K562 (cell line): ENCODE measurements around the gene LIMD2. TPM values are rescaled to one million over a fixed set of nuclear protein-coding genes. Genes with fewer than 3 reads are reported as not detected.

Source experiments
- ATAC-seq: fragments of 200-7000 bp; cut with Tn5 transposase; 3 replicates; pipeline ENCODE4 v1.9.1; 2020; ENCODE audit warnings: moderate library complexity
- BruUV-seq: library from RNA; stranded (reverse); fragments of 400-500 nt; replicated peaks from 2 replicates; lab custom pipeline; 2021; lab: Mats Ljungman, UMichigan
- CTCF ChIA-PET: fragments of 300-600 bp; formaldehyde crosslinking; extraction: SDS; loops from one replicate; lab custom pipeline; 2021; ENCODE audit warnings: low intra/inter-chr PET ratio; lab: Yijun Ruan, JAX
- POLR2A ChIA-PET: fragments of 300-600, 350-650 bp; sonication (Branson Sonifier 250); formaldehyde crosslinking; extraction: SDS; loops from one replicate; lab custom pipeline; 2021; ENCODE audit warnings: antibody characterized with exemption, inconsistent platforms; lab: Yijun Ruan, JAX
- DNase-seq, 4 experiments: peaks; one replicate each; pipeline versions ENCODE4 v3.0.0 to v3.0.0-alpha.2; 2011 to 2018; ENCODE audit warnings: low spot score in 3 of 4, mixed read lengths in 3 of 4; ENCODE audit errors: extremely low read depth in 1 of 4
- FAIRE-seq: peaks from 2 replicates; lab custom pipeline; 2011; peaks lifted over from hg19 to GRCh38; lab: Jason Lieb, UNC
- H2AFZ ChIP-seq: 2 replicates; pipeline ENCODE4 v1.6.0; 2011; ENCODE audit warnings: low read depth, low read length, control low read depth, inconsistent platforms
- H3K27ac ChIP-seq: fragments of 200-600 bp; 3 replicates; pipeline ENCODE4 v1.8.0; 2011; ENCODE audit warnings: low read depth, mild to moderate bottlenecking, control low read depth, inconsistent platforms, low read length, moderate library complexity, mixed read lengths; ENCODE audit errors: extremely low read depth
- H3K27me3 ChIP-seq, 2 experiments: fragments of 300-600 bp in 1 of 2; 2 replicates in 1 of 2; 3 replicates in 1 of 2; pipeline versions ENCODE4 v1.6.0 to v1.8.0; 2011; ENCODE audit warnings: inconsistent platforms in 2 of 2, low read length in 2 of 2, mild to moderate bottlenecking in 1 of 2, mixed read lengths in 1 of 2, moderate library complexity in 1 of 2; ENCODE audit not compliant: control insufficient read depth in 2 of 2, insufficient read depth in 2 of 2
- H3K36me3 ChIP-seq: fragments of 300-600 bp; 3 replicates; pipeline ENCODE4 v1.8.0; 2011; ENCODE audit warnings: mild to moderate bottlenecking, low read length, inconsistent platforms; ENCODE audit not compliant: control insufficient read depth, insufficient read depth
- H3K4me1 ChIP-seq, 2 experiments: fragments of 200-600 bp in 1 of 2; replicated peaks in 1 of 2; 2 replicates in 1 of 2; 3 replicates in 1 of 2; pipeline versions ENCODE4 v1.5.1 to v1.8.0; 2011; ENCODE audit warnings: inconsistent platforms in 2 of 2, low read length in 2 of 2, mild to moderate bottlenecking in 1 of 2, mixed read lengths in 1 of 2, moderate library complexity in 1 of 2; ENCODE audit not compliant: control insufficient read depth in 2 of 2, insufficient read depth in 2 of 2
- H3K4me2 ChIP-seq: 2 replicates; pipeline ENCODE4 v1.6.1; 2011; ENCODE audit warnings: low read length, control low read depth, inconsistent platforms, mixed read lengths; ENCODE audit not compliant: insufficient read depth
- H3K4me3 ChIP-seq: fragments of 200-600 bp; sonication (generic), shearing (Covaris generic); 2 replicates; pipeline ENCODE4 v1.5.1; 2016; ENCODE audit warnings: control low read depth, inconsistent platforms
- H3K79me2 ChIP-seq: fragments of 200-600 bp; 3 replicates; pipeline ENCODE4 v1.8.0; 2011; ENCODE audit warnings: low read length, inconsistent platforms; ENCODE audit not compliant: control insufficient read depth, insufficient read depth
- H3K9ac ChIP-seq, 2 experiments: 2 replicates each; pipeline versions ENCODE4 v1.6.0 to v1.6.1; 2011; ENCODE audit warnings: low read depth in 2 of 2, low read length in 2 of 2, control low read depth in 1 of 2, inconsistent platforms in 1 of 2, mild to moderate bottlenecking in 1 of 2, mixed read lengths in 1 of 2; ENCODE audit not compliant: insufficient read depth in 1 of 2
- H3K9me1 ChIP-seq: one replicate; pipeline ENCODE4 v1.6.0; 2011; ENCODE audit warnings: inconsistent platforms, mild to moderate bottlenecking, low read length, moderate library complexity; ENCODE audit not compliant: control insufficient read depth, insufficient read depth
- H3K9me3 ChIP-seq: replicated peaks from 2 replicates; pipeline ENCODE4 v1.5.1; 2011; ENCODE audit warnings: low read depth, low read length, inconsistent platforms; ENCODE audit not compliant: control insufficient read depth, insufficient read depth
- H4K20me1 ChIP-seq: replicated peaks from 2 replicates; pipeline ENCODE4 v1.6.1; 2011; ENCODE audit warnings: low read length, inconsistent platforms, mixed read lengths; ENCODE audit not compliant: control insufficient read depth, insufficient read depth
- C11orf30 ChIP-seq: fragments of 450-650 bp; IDR thresholded peaks from 2 replicates; pipeline ENCODE4 v1.6.1; 2016; ENCODE audit warnings: low read depth, mild to moderate bottlenecking
- CBX3 ChIP-seq, 2 experiments: IDR thresholded peaks; 1 replicate in 1 of 2; 2 replicates in 1 of 2; pipeline ENCODE4 v1.6.1; 2012; ENCODE audit warnings: inconsistent platforms in 2 of 2, low read length in 2 of 2, borderline replicate concordance in 1 of 2, control low read depth in 1 of 2
- SMARCC2 ChIP-seq: fragments of 450-650 bp; IDR thresholded peaks from 2 replicates; pipeline ENCODE4 v1.6.1; 2017; ENCODE audit warnings: antibody characterized with exemption, moderate library complexity, mild to moderate bottlenecking, low read depth
- ZNF668 ChIP-seq: fragments of 250-450 bp; sonication (Bioruptor Pico); IDR thresholded peaks from 2 replicates; pipeline ENCODE4 v1.8.0; 2022; ENCODE audit warnings: mild to moderate bottlenecking, inconsistent platforms
- WGBS: fragments of 100-300 bp; shearing (Covaris generic); methylation state at CpG from one replicate; pipeline ENCODE4 v1.1.6; 2016; ENCODE audit warnings: low coverage, mixed read lengths; ENCODE audit not compliant: insufficient coverage; ENCODE audit errors: missing lambda C conversion rate; 5-methylcytosine and 5-hydroxymethylcytosine counted together
- in situ Hi-C: fragments of 300-500 bp; cut with MboI; formaldehyde crosslinking; loops from 4 replicates; pipeline ENCODE4 v1.15.0; 2018; ENCODE audit warnings: inconsistent platforms, mixed read lengths
- intact Hi-C: fragments of 100-400 bp; cut with micrococcal nuclease; formaldehyde crosslinking; loops from 2 replicates; pipeline ENCODE4 v1.14.2; 2022
- polyA plus RNA-seq, 8 experiments: library from polyadenylated mRNA; depleted of rRNA in 4 of 8; stranded (reverse) in 5 of 8; unstranded in 3 of 8; fragments of >200 nt; fragmentation: Nextera tagmentation in 2 of 8; fragmentation: Illumina TruSeq in 1 of 8; extraction: Ambion mirVana in 2 of 8; extraction: Trizol in 1 of 8; gene quantifications; 2 replicates each; pipeline versions ENCODE4 v1.2.1 to v1.2.3, GENCODE V29; 2011 to 2014; ENCODE audit warnings: inconsistent platforms in 1 of 8, missing spikeins in 1 of 8
- total RNA-seq, 7 experiments: library from RNA; depleted of rRNA in 6 of 7; stranded (reverse); fragments of >200 nt in 6 of 7; fragmentation: Illumina TruSeq in 2 of 7; extraction: Trizol in 2 of 7; gene quantifications; 2 replicates each; pipeline versions ENCODE4 v1.2.1 to v1.2.3, GENCODE V29; 2011 to 2021; ENCODE audit warnings: low replicate concordance in 1 of 7
- TF ChIP-seq, protein P1 (sequence below): fragments of 250-450 bp; sonication (Bioruptor Pico); IDR thresholded peaks from 2 replicates; pipeline ENCODE4 v1.4.0; 2020
- TF ChIP-seq, protein P2 (sequence below), 3 experiments: fragments of 200-800 bp in 1 of 3; fragments of 250-450 bp in 1 of 3; fragments of 450-650 bp in 1 of 3; sonication (Bioruptor Pico) in 1 of 3; sonication (Bioruptor generic) in 1 of 3; formaldehyde crosslinking in 1 of 3; IDR thresholded peaks; 2 replicates each; pipeline versions ENCODE4 v1.6.1 to v1.8.0; 2016 to 2022; ENCODE audit warnings: mild to moderate bottlenecking in 2 of 3, missing genetic modification characterization in 2 of 3, missing compliant biosample characterization in 1 of 3, moderate library complexity in 1 of 3
- TF ChIP-seq, protein P3 (sequence below): fragments of 250-450 bp; sonication (Bioruptor Pico); IDR thresholded peaks from 2 replicates; pipeline ENCODE4 v1.5.0; 2022; ENCODE audit warnings: mild to moderate bottlenecking

The LIMD2 gene
- total and polyA plus RNA-seq, 9 of the 15 experiments (the other 6 are each of a cell fraction or from before 2014, with no cell fraction given) = 0.07 to 11.2 (median 2.8) TPM

DNA sequence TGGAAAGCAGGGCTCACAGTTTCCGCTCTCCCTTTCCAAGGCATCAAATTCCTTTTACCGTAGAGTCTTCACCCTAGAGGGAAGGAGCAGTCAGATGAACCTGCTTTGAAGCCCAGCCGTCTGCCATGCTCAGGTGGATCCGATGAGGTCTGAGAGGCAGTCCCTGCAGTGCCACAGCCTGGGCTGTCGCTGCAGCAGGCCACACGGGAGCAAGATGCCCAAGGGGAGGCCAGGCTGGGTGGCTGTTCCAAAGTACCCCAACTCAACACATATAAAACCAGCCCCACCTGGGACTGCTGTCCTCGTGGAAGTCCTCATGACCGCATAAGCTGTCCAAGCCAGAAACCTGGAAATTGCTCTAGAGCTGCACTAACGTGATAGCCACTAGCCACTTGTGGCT, 4.9 kb upstream of the LIMD2 start (continued):
- TF ChIP-seq, protein P1, sequence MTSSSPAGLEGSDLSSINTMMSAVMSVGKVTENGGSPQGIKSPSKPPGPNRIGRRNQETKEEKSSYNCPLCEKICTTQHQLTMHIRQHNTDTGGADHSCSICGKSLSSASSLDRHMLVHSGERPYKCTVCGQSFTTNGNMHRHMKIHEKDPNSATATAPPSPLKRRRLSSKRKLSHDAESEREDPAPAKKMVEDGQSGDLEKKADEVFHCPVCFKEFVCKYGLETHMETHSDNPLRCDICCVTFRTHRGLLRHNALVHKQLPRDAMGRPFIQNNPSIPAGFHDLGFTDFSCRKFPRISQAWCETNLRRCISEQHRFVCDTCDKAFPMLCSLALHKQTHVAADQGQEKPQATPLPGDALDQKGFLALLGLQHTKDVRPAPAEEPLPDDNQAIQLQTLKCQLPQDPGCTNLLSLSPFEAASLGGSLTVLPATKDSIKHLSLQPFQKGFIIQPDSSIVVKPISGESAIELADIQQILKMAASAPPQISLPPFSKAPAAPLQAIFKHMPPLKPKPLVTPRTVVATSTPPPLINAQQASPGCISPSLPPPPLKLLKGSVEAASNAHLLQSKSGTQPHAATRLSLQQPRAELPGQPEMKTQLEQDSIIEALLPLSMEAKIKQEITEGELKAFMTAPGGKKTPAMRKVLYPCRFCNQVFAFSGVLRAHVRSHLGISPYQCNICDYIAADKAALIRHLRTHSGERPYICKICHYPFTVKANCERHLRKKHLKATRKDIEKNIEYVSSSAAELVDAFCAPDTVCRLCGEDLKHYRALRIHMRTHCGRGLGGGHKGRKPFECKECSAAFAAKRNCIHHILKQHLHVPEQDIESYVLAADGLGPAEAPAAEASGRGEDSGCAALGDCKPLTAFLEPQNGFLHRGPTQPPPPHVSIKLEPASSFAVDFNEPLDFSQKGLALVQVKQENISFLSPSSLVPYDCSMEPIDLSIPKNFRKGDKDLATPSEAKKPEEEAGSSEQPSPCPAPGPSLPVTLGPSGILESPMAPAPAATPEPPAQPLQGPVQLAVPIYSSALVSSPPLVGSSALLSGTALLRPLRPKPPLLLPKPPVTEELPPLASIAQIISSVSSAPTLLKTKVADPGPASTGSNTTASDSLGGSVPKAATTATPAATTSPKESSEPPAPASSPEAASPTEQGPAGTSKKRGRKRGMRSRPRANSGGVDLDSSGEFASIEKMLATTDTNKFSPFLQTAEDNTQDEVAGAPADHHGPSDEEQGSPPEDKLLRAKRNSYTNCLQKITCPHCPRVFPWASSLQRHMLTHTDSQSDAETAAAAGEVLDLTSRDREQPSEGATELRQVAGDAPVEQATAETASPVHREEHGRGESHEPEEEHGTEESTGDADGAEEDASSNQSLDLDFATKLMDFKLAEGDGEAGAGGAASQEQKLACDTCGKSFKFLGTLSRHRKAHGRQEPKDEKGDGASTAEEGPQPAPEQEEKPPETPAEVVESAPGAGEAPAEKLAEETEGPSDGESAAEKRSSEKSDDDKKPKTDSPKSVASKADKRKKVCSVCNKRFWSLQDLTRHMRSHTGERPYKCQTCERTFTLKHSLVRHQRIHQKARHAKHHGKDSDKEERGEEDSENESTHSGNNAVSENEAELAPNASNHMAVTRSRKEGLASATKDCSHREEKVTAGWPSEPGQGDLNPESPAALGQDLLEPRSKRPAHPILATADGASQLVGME (CRISPR knock-in tag) = no peak

DNA sequence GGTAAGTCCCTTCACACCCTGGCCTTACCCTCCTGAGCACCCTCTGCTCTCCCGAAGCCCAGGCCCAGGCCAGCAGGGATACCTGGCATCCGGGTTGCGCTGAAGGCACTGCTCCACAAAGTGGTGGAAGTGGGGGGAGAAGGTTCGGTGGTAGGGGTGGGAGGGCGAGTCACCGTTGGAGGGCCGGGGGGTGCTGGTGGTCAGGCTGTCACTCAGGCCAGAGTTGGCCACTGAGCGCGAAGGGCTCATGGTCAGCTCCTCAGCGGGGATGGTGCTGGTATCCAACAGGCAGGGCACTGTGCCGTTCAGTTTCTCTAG, 4.3 kb upstream of the LIMD2 start:
- FAIRE-seq (no peak), ATAC-seq (no peak), DNase-seq (no peak)
- CTCF ChIA-PET = no interaction called here
- H3K9me1 ChIP-seq = no peaks in the 10 kb centered on the region
- peaks cover 0 to 23% of the 10 kb centered on the region in 2 experiments; a peak in 2 of 5 replicates for H3K4me1 ChIP-seq
- H3K36me3 ChIP-seq = peaks cover 14% of the 10 kb centered on the region; the same call in 1 of the 3 replicates
- no peaks in the 10 kb centered on the region for H3K9me3 ChIP-seq
- POLR2A ChIA-PET = interaction anchor here (0.6 kb wide), 1 partner anchor 252 kb away, joined by 3 read pairs; no protein-coding TSS in a partner anchor
- H3K4me2 ChIP-seq = no peak overlapping the region
- H3K4me3 ChIP-seq = no peak overlapping the region
- H3K9ac ChIP-seq = no peak overlapping the region; a peak in 2 of 4 replicates
- H3K27ac ChIP-seq = no peak overlapping the region
- intact Hi-C loops (no loop called here), in situ Hi-C loops (no loop called here)
- WGBS = 86% methylated on average over 10 of the region's 11 CpGs
- no peaks in the 10 kb centered on the region for H3K27me3 ChIP-seq
- no peaks in the 10 kb centered on the region for H4K20me1 ChIP-seq
- no peak overlapping the region for H2AFZ ChIP-seq
- no peaks in the 10 kb centered on the region for H3K79me2 ChIP-seq
- no TSS peak for BruUV-seq
- TF ChIP-seq SMARCC2 (no peak), C11orf30 (no peak), ZNF668 (CRISPR knock-in tag) (no peak), CBX3 (IDR thresholded peaks at IDR 0.05; ENCODE audit: borderline replicate concordance in 1 of 2, low read length in 2 of 2) (no peak)
- TF ChIP-seq, protein P2, sequence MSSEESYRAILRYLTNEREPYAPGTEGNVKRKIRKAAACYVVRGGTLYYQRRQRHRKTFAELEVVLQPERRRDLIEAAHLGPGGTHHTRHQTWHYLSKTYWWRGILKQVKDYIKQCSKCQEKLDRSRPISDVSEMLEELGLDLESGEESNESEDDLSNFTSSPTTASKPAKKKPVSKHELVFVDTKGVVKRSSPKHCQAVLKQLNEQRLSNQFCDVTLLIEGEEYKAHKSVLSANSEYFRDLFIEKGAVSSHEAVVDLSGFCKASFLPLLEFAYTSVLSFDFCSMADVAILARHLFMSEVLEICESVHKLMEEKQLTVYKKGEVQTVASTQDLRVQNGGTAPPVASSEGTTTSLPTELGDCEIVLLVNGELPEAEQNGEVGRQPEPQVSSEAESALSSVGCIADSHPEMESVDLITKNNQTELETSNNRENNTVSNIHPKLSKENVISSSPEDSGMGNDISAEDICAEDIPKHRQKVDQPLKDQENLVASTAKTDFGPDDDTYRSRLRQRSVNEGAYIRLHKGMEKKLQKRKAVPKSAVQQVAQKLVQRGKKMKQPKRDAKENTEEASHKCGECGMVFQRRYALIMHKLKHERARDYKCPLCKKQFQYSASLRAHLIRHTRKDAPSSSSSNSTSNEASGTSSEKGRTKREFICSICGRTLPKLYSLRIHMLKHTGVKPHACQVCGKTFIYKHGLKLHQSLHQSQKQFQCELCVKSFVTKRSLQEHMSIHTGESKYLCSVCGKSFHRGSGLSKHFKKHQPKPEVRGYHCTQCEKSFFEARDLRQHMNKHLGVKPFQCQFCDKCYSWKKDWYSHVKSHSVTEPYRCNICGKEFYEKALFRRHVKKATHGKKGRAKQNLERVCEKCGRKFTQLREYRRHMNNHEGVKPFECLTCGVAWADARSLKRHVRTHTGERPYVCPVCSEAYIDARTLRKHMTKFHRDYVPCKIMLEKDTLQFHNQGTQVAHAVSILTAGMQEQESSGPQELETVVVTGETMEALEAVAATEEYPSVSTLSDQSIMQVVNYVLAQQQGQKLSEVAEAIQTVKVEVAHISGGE (CRISPR knock-in tag; IDR thresholded peaks at IDR 0.05) = no peak
- TF ChIP-seq, protein P3, sequence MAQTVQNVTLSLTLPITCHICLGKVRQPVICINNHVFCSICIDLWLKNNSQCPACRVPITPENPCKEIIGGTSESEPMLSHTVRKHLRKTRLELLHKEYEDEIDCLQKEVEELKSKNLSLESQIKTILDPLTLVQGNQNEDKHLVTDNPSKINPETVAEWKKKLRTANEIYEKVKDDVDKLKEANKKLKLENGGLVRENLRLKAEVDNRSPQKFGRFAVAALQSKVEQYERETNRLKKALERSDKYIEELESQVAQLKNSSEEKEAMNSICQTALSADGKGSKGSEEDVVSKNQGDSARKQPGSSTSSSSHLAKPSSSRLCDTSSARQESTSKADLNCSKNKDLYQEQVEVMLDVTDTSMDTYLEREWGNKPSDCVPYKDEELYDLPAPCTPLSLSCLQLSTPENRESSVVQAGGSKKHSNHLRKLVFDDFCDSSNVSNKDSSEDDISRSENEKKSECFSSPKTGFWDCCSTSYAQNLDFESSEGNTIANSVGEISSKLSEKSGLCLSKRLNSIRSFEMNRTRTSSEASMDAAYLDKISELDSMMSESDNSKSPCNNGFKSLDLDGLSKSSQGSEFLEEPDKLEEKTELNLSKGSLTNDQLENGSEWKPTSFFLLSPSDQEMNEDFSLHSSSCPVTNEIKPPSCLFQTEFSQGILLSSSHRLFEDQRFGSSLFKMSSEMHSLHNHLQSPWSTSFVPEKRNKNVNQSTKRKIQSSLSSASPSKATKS (CRISPR knock-in tag) = no peak
